HEK293 (cell line): ENCODE measurements around the gene CNOT11.
"Not testable (repeated sequence)": the region's sequence is repeated elsewhere in the genome, so short reads cannot be mapped to it uniquely, and the experiment has no call there.

Experiments
- CTCF ChIA-PET: fragments of 350-600 bp; formaldehyde crosslinking; extraction: SDS; loops from one replicate; lab custom pipeline; 2021; ENCODE audit warnings: antibody characterized with exemption; lab: Yijun Ruan, JAX
- POLR2A ChIA-PET: fragments of 300-600 bp; formaldehyde crosslinking; extraction: SDS; loops from one replicate; lab custom pipeline; 2020; ENCODE audit warnings: antibody characterized with exemption, inconsistent platforms; lab: Yijun Ruan, JAX
- H3K27ac ChIP-seq: fragments of 200-500 bp; sonication (Bioruptor generic); 2 replicates; pipeline ENCODE4 v1.5.1; 2014; ENCODE audit warnings: low read depth, low read length, control low read depth, inconsistent platforms; ENCODE audit errors: extremely low read depth
- H3K36me3 ChIP-seq, 2 experiments: fragments of 200-500 bp in 1 of 2; sonication (Bioruptor generic) in 1 of 2; 1 replicate in 1 of 2; 2 replicates in 1 of 2; pipeline ENCODE4 v1.5.1; 2014 to 2017; ENCODE audit warnings: inconsistent platforms in 2 of 2, low read length in 2 of 2; ENCODE audit not compliant: control insufficient read depth in 2 of 2, insufficient read depth in 1 of 2
- H3K4me1 ChIP-seq: fragments of 200-500 bp; sonication (Bioruptor generic); 2 replicates; pipeline ENCODE4 v1.5.1; 2014; ENCODE audit warnings: mild to moderate bottlenecking, low read length, inconsistent platforms; ENCODE audit not compliant: control insufficient read depth, insufficient read depth
- H3K4me3 ChIP-seq: 2 replicates; pipeline ENCODE4 v1.5.1; 2011; ENCODE audit warnings: low read depth, mild to moderate bottlenecking, control low read depth, low read length, moderate library complexity
- H3K9me3 ChIP-seq: fragments of 200-500 bp; sonication (Bioruptor generic); 2 replicates; pipeline ENCODE4 v1.5.1; 2014; ENCODE audit warnings: low read depth, low read length, inconsistent platforms; ENCODE audit not compliant: control insufficient read depth, insufficient read depth
- CTCF ChIP-seq: fragments of 450-650 bp; formaldehyde crosslinking; IDR thresholded peaks from 2 replicates; pipeline ENCODE4 v1.5.1; 2016; ENCODE audit warnings: missing biosample characterization, missing genetic modification characterization
- GLIS2 ChIP-seq: fragments of 450-650 bp; formaldehyde crosslinking; IDR thresholded peaks from 2 replicates; pipeline ENCODE4 v1.5.1; 2016; ENCODE audit warnings: missing biosample characterization, missing genetic modification characterization
- ZBTB10 ChIP-seq: fragments of 450-650 bp; formaldehyde crosslinking; IDR thresholded peaks from 2 replicates; pipeline ENCODE4 v1.5.1; 2016; ENCODE audit warnings: missing biosample characterization, missing genetic modification characterization
- ZIC2 ChIP-seq: fragments of 450-650 bp; formaldehyde crosslinking; IDR thresholded peaks from 2 replicates; pipeline ENCODE4 v1.5.1; 2016; ENCODE audit warnings: missing biosample characterization, missing genetic modification characterization
- ZNF2 ChIP-seq: fragments of 450-650 bp; formaldehyde crosslinking; IDR thresholded peaks from 2 replicates; pipeline ENCODE4 v1.5.1; 2016; ENCODE audit warnings: missing biosample characterization, missing genetic modification characterization
- ZNF391 ChIP-seq: fragments of 450-650 bp; formaldehyde crosslinking; IDR thresholded peaks from 2 replicates; pipeline ENCODE4 v1.5.1; 2016; ENCODE audit warnings: low read depth, missing biosample characterization, missing genetic modification characterization, borderline replicate concordance
- ZNF692 ChIP-seq: fragments of 450-650 bp; formaldehyde crosslinking; IDR thresholded peaks from 2 replicates; pipeline ENCODE4 v1.5.1; 2016; ENCODE audit warnings: missing biosample characterization, missing genetic modification characterization
- ZSCAN4 ChIP-seq: fragments of 450-650 bp; formaldehyde crosslinking; IDR thresholded peaks from 2 replicates; pipeline ENCODE4 v1.5.1; 2017; ENCODE audit warnings: missing biosample characterization, missing genetic modification characterization

CNOT11 gene

GRCh38 chr2:101249826-101250225 is 2.9 kb upstream of the CNOT11 start (continued):
- TF ChIP-seq ZNF692 (tag by site-specific recombination): no peak
- TF ChIP-seq, all 188 proteins: peak for 0

- ChIA-PET POLR2A (interaction anchor here (0.9 to 2.6 kb wide), 5 partner anchors 57 to 249 kb away, joined by 3 to 8 read pairs (median 3); partner anchors contain the start of genes RNF149, RPL31 and TBC1D8), CTCF (interaction anchor here (0.7 to 4.1 kb wide), 10 partner anchors 9 to 949 kb away, joined by 3 to 24 read pairs (median 4); no protein-coding TSS in a partner anchor)
- H3K36me3 ChIP-seq, H3K27ac ChIP-seq, H3K4me1 ChIP-seq, H3K9me3 ChIP-seq, H3K4me3 ChIP-seq: not testable (repeated sequence)
These were observed 1.4 kb upstream of the CNOT11 start for GRCh38 chr2:101251246-101251781.

- H3K36me3 ChIP-seq: peaks cover 0 to 6% of the 10 kb centered on the region in 2 experiments; a peak in 2 of 3 replicates
- no peaks in the 10 kb centered on the region for H3K9me3 ChIP-seq
- ChIA-PET CTCF (interaction anchor here (0.8 to 4.1 kb wide), 10 partner anchors 8 to 645 kb away, joined by 3 to 24 read pairs (median 3); no protein-coding TSS in a partner anchor), POLR2A (interaction anchor here (0.8 to 2.6 kb wide), 10 partner anchors 11 to 250 kb away, joined by 3 to 8 read pairs (median 3); partner anchors contain the start of genes RNF149 and TBC1D8)
- peak overlapping the region; percentile 69; the same call in 1 of the 2 replicates for H3K27ac ChIP-seq
- TF ChIP-seq GLIS2 (tag by site-specific recombination): no peak
- peak; percentile 26; the same call in 1 of the 2 replicates for TF ChIP-seq CTCF
- no peak for TF ChIP-seq ZBTB10 (tag by site-specific recombination)
- no peak for TF ChIP-seq ZSCAN4 (tag by site-specific recombination)
- no peak for TF ChIP-seq ZIC2
- TF ChIP-seq ZNF2: no peak
- no peak for TF ChIP-seq ZNF391 (tag by site-specific recombination)
- 0 out of 2 replicates have a peak, but pooled peaks cover 2% of the 10 kb centered on the region for H3K4me1 ChIP-seq
- peak overlapping the region; percentile 48 for H3K4me3 ChIP-seq
These were observed 760 bp upstream of the CNOT11 start for GRCh38 chr2:101251844-101252407.
